ENCODE data around the gene TGFB2.
A peak's percentile ranks its signal among the peaks of the same experiment; 100 is the strongest.

Gene TGFB2

GRCh38 chr1:218357211-218357892 lies 12.2 kb downstream of the TGFB2 start:
- H3K4me3 ChIP-seq (replicated peaks; ENCODE audit: insufficient read depth, low read length), result no peak overlapping the region
- DNase-seq (ENCODE audit: low read depth in 1 of 2, low spot score in 1 of 2), result peak in 1 of 2 experiments; percentile 50

GRCh38 chr1:218357893-218358232 lies 12.7 kb downstream of the TGFB2 start:
- Histone ChIP-seq H3K27ac (replicated peaks) (no peak overlapping the region), H3K27me3 (ENCODE audit: insufficient read depth, poor library complexity, severe bottlenecking) (no peaks in the 10 kb centered on the region), H3K4me3 (replicated peaks; ENCODE audit: insufficient read depth, low read length) (no peak overlapping the region)
- TF ChIP-seq CTCF (IDR thresholded peaks at IDR 0.05; ENCODE audit: insufficient read depth, low read length), result no peak
- no peak for TF ChIP-seq GABPA (IDR thresholded peaks at IDR 0.05; ENCODE audit: low read depth)
- no peak for DNase-seq (ENCODE audit: low read depth in 1 of 2, low spot score in 1 of 2)

More at GRCh38 chr1:218357211-218357892, 12.2 kb downstream of the TGFB2 start:
- Histone ChIP-seq H3K27ac (replicated peaks) (no peak overlapping the region), H3K27me3 (ENCODE audit: insufficient read depth, poor library complexity, severe bottlenecking) (no peaks in the 10 kb centered on the region)
- TF ChIP-seq SPI1 (IDR thresholded peaks at IDR 0.05; ENCODE audit: borderline replicate concordance, low read depth), result peak; percentile 40; the same call in 1 of the 2 replicates
- TF ChIP-seq REST (IDR thresholded peaks at IDR 0.05; ENCODE audit: insufficient replicate concordance, low read depth), result no peak

GRCh38 chr1:218361298-218362065 lies 16.3 kb downstream of the TGFB2 start:
- H3K27me3 ChIP-seq (ENCODE audit: insufficient read depth, poor library complexity, severe bottlenecking), result no peaks in the 10 kb centered on the region
- DNase-seq (ENCODE audit: low read depth in 1 of 2, low spot score in 1 of 2), result no peak
- no peak overlapping the region for H3K27ac ChIP-seq (replicated peaks)
- H3K4me3 ChIP-seq (replicated peaks; ENCODE audit: insufficient read depth, low read length), result no peak overlapping the region
- TF ChIP-seq POLR2AphosphoS5 (IDR thresholded peaks at IDR 0.05; ENCODE audit: low read depth) (no peak), CTCF (IDR thresholded peaks at IDR 0.05; ENCODE audit: insufficient read depth, low read length) (no peak), SPI1 (IDR thresholded peaks at IDR 0.05; ENCODE audit: borderline replicate concordance, low read depth) (no peak), GABPA (IDR thresholded peaks at IDR 0.05; ENCODE audit: low read depth) (no peak), REST (IDR thresholded peaks at IDR 0.05; ENCODE audit: insufficient replicate concordance, low read depth) (no peak)

GRCh38 chr1:218362418-218363076 lies 17.4 kb downstream of the TGFB2 start:
- Histone ChIP-seq H3K27me3 (ENCODE audit: insufficient read depth, poor library complexity, severe bottlenecking) (no peaks in the 10 kb centered on the region), H3K27ac (replicated peaks) (no peak overlapping the region), H3K4me3 (replicated peaks; ENCODE audit: insufficient read depth, low read length) (no peak overlapping the region)
- no peak for DNase-seq (ENCODE audit: low read depth in 1 of 2, low spot score in 1 of 2)
- TF ChIP-seq REST (IDR thresholded peaks at IDR 0.05; ENCODE audit: insufficient replicate concordance, low read depth) (no peak), POLR2AphosphoS5 (IDR thresholded peaks at IDR 0.05; ENCODE audit: low read depth) (no peak), SPI1 (IDR thresholded peaks at IDR 0.05; ENCODE audit: borderline replicate concordance, low read depth) (no peak), CTCF (IDR thresholded peaks at IDR 0.05; ENCODE audit: insufficient read depth, low read length) (no peak), GABPA (IDR thresholded peaks at IDR 0.05; ENCODE audit: low read depth) (no peak)
